HG03108 (cell line): ENCODE measurements around the gene SESN1.

Source experiments
- ATAC-seq: cut with Tn5 transposase; IDR thresholded peaks from one replicate; pipeline ENCODE4 v1.9.1; 2021; ENCODE audit warnings: moderate library complexity; ENCODE audit not compliant: unreplicated experiment

SESN1 gene

GRCh38 chr6:108942556-108943492 is 151.8 kb downstream of the SESN1 start:
- no peak for ATAC-seq

- ATAC-seq, result no peak
Observed at GRCh38 chr6:108941859-108942258, 152.8 kb downstream of the SESN1 start.

- no peak for ATAC-seq
Observed at GRCh38 chr6:108941281-108941680, 153.4 kb downstream of the SESN1 start.

GRCh38 chr6:108940741-108941140 is 153.9 kb downstream of the SESN1 start:
- ATAC-seq, result no peak

GRCh38 chr6:108937170-108937569 is 157.5 kb downstream of the SESN1 start:
- no peak for ATAC-seq
